Effector CD8-positive, alpha-beta T cell (primary cell): ENCODE results near the gene CCDC197.

Experiments used
- DNase-seq: peaks from one replicate; lab custom pipeline; 2025; lab: John Stamatoyannopoulos, UW

The CCDC197 gene

GRCh38 chr14:94043111-94043755, 46.1 kb downstream of the CCDC197 start:
- DNase-seq: no peak

GRCh38 chr14:94043756-94044475, 46.8 kb downstream of the CCDC197 start:
- no peak for DNase-seq

- no peak for DNase-seq
These were observed 47.5 kb downstream of the CCDC197 start for GRCh38 chr14:94044476-94045091.

- no peak for DNase-seq
These were observed 48.0 kb downstream of the CCDC197 start for GRCh38 chr14:94045101-94045500.

- no peak for DNase-seq
These were observed 48.7 kb downstream of the CCDC197 start for GRCh38 chr14:94045563-94046345.

GRCh38 chr14:94046696-94047250, 49.7 kb downstream of the CCDC197 start:
- no peak for DNase-seq

GRCh38 chr14:94047581-94047980, 50.5 kb downstream of the CCDC197 start:
- no peak for DNase-seq

GRCh38 chr14:94048691-94049624, 51.9 kb downstream of the CCDC197 start:
- no peak for DNase-seq

GRCh38 chr14:94049625-94050023, 52.5 kb downstream of the CCDC197 start:
- DNase-seq: no peak

GRCh38 chr14:94050231-94050880, 53.3 kb downstream of the CCDC197 start:
- no peak for DNase-seq

GRCh38 chr14:94051115-94051514, 54.0 kb downstream of the CCDC197 start:
- DNase-seq: no peak

- no peak for DNase-seq
These were observed 54.7 kb downstream of the CCDC197 start for GRCh38 chr14:94051779-94052178.

GRCh38 chr14:94052199-94052598, 55.1 kb downstream of the CCDC197 start:
- no peak for DNase-seq

GRCh38 chr14:94052662-94053061, 55.6 kb downstream of the CCDC197 start:
- no peak for DNase-seq

- no peak for DNase-seq
These were observed 57.3 kb downstream of the CCDC197 start for GRCh38 chr14:94054401-94054800.

GRCh38 chr14:94054936-94055335, 57.8 kb downstream of the CCDC197 start:
- no peak for DNase-seq

GRCh38 chr14:94056579-94057308, 59.6 kb downstream of the CCDC197 start:
- no peak for DNase-seq

- DNase-seq: no peak
These were observed 61.1 kb downstream of the CCDC197 start for GRCh38 chr14:94058128-94058673.
